ENCODE measurements around the gene JRKL.

Gene JRKL

GRCh38 chr11:96356848-96357247, 33.0 kb upstream of the JRKL start:
- no peak for DNase-seq (ENCODE audit: low spot score)
- CTCF ChIA-PET, result interaction anchor here (0.7 kb wide), 1 partner anchor 1851 kb away, joined by 4 read pairs; no protein-coding TSS in a partner anchor
- POLR2A ChIA-PET (ENCODE audit: low non-redundant PET), result no interaction called here
- no peak for TF ChIP-seq CTCF (conservative IDR thresholded peaks at IDR 0.05; ENCODE audit: low read depth)
- H3K27ac ChIP-seq, result no peak overlapping the region

GRCh38 chr11:96357794-96358193, 32.0 kb upstream of the JRKL start:
- no peak for DNase-seq (ENCODE audit: low spot score)
- no peak for TF ChIP-seq CTCF (conservative IDR thresholded peaks at IDR 0.05; ENCODE audit: low read depth)
- H3K27ac ChIP-seq, result no peak overlapping the region
- ChIA-PET CTCF (no interaction called here), POLR2A (ENCODE audit: low non-redundant PET) (no interaction called here)

- H3K27ac ChIP-seq, result no peak overlapping the region
- ChIA-PET POLR2A (ENCODE audit: low non-redundant PET) (no interaction called here), CTCF (no interaction called here)
- DNase-seq (ENCODE audit: low spot score), result no peak
- TF ChIP-seq CTCF (conservative IDR thresholded peaks at IDR 0.05; ENCODE audit: low read depth), result no peak
Measured at GRCh38 chr11:96358321-96358720, 31.5 kb upstream of the JRKL start.

- POLR2A ChIA-PET (ENCODE audit: low non-redundant PET), result no interaction called here
- DNase-seq (ENCODE audit: low spot score), result no peak
- CTCF ChIA-PET, result interaction anchor here (1.0 kb wide), 1 partner anchor 18 kb away, joined by 3 read pairs; no protein-coding TSS in a partner anchor
- TF ChIP-seq CTCF (conservative IDR thresholded peaks at IDR 0.05; ENCODE audit: low read depth), result no peak
- H3K27ac ChIP-seq, result no peak overlapping the region
Measured at GRCh38 chr11:96361778-96362177, 28.0 kb upstream of the JRKL start.

GRCh38 chr11:96365493-96365892, 24.3 kb upstream of the JRKL start:
- TF ChIP-seq CTCF (conservative IDR thresholded peaks at IDR 0.05; ENCODE audit: low read depth), result no peak
- POLR2A ChIA-PET (ENCODE audit: low non-redundant PET), result no interaction called here
- CTCF ChIA-PET, result no interaction called here
- no peak overlapping the region for H3K27ac ChIP-seq
- no peak for DNase-seq (ENCODE audit: low spot score)

- POLR2A ChIA-PET (ENCODE audit: low non-redundant PET), result no interaction called here
Measured at GRCh38 chr11:96366024-96366423, 23.8 kb upstream of the JRKL start.

More at GRCh38 chr11:96366024-96366423, 23.8 kb upstream of the JRKL start:
- DNase-seq (ENCODE audit: low spot score), result no peak
- CTCF ChIA-PET, result no interaction called here
- no peak for TF ChIP-seq CTCF (conservative IDR thresholded peaks at IDR 0.05; ENCODE audit: low read depth)
- H3K27ac ChIP-seq, result no peak overlapping the region
